Measurements from ENCODE around the gene MKLN1. TPM values are rescaled to one million over a fixed set of nuclear protein-coding genes. Genes with fewer than 3 reads are reported as not detected.

Gene MKLN1
- total RNA-seq, 2 donors from 2014 or later = 25.1 to 29.3 TPM

DNA sequence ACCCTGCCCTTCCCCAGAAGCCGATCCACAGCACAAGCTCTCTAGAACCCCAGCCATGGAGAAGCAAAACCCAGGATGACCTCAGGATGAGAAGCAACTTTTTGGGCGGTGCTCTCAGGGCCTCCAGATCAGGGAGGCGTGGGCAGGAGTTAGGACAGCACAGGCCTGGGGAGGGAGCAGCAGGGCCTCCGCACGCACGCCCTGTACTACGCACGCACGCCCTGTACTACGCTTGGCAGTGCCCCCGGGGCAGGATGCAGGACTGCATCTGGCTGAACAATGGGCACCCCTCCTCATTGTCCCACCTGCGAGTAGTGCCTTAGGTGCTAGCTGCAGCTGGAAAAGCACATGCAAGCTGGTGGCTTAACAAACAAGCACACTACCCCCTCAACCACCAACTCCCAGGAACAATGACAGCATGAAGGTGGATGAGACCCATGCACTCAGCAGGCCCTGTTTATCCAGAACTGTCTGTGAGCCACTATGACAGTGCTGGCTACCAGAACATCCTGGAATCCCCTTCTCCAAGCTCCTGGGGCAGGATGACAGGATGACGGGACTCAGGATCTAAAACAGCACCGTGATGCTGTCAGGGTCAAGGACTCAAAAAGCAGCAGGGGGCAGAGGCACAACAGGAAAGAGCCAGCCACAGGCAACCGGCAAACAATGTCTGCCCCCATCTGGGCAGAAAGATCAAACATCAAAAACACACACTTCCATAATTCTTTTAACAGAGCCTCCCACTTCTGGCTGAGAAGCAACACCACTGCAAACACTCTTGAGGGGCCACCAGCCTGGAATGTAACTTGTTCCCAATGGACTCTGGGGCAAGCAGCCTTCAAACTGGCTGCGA, 217.0 kb downstream of the MKLN1 start:
- no peaks in the 10 kb centered on the region for H3K27me3 ChIP-seq
- ATAC-seq = no peak
- TF ChIP-seq, protein P1, sequence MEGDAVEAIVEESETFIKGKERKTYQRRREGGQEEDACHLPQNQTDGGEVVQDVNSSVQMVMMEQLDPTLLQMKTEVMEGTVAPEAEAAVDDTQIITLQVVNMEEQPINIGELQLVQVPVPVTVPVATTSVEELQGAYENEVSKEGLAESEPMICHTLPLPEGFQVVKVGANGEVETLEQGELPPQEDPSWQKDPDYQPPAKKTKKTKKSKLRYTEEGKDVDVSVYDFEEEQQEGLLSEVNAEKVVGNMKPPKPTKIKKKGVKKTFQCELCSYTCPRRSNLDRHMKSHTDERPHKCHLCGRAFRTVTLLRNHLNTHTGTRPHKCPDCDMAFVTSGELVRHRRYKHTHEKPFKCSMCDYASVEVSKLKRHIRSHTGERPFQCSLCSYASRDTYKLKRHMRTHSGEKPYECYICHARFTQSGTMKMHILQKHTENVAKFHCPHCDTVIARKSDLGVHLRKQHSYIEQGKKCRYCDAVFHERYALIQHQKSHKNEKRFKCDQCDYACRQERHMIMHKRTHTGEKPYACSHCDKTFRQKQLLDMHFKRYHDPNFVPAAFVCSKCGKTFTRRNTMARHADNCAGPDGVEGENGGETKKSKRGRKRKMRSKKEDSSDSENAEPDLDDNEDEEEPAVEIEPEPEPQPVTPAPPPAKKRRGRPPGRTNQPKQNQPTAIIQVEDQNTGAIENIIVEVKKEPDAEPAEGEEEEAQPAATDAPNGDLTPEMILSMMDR (IDR thresholded peaks at IDR 0.05) = peak in 4 of 7 experiments; percentile 12 to 33 (median 19)
- no peak for TF ChIP-seq POLR2A (IDR thresholded peaks at IDR 0.05)
- H3K9me3 ChIP-seq = no peaks in the 10 kb centered on the region
- 70 to 74% methylated on average over 15 to 16 of the region's 16 CpGs for WGBS, 2 donors
- intact Hi-C loops (cut with DNase I) = no loop called here
- DNase-seq = peak in 1 of 4 donors; percentile 25
- H3K4me1 ChIP-seq = peaks cover 73% of the 10 kb centered on the region
- H3K4me3 ChIP-seq = no peak overlapping the region
- peak overlapping the region; percentile 28 to 86 (median 62) for H3K27ac ChIP-seq
- H3K36me3 ChIP-seq (replicated peaks in 1 of 2; ENCODE audit: insufficient read depth in 1 of 2, low read depth in 2 of 2) = no peaks in the 10 kb centered on the region

DNA sequence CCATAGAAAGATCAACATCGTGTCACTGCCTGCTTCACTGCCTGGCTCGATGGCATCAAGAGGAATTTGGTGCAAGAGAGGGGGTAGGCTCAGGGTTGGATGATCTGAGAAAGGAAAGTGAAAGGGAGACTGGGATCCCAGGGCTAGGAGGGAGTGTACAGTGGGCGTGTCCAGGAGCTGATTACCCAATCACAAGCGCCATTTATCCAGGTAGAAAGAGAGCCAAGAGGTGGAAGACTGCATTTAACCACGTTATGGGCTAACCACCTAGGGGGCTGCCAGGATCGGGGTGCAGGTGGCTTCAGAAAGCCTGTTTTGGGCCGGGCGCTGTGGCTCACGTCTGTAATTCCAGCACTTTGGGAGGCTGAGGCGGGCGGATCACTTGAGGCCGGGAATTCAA, 218.4 kb downstream of the MKLN1 start:
- H3K4me3 ChIP-seq = no peak overlapping the region
- intact Hi-C loops (cut with DNase I) = no loop called here
- H3K27ac ChIP-seq = peak overlapping the region; percentile 36 to 85 (median 39)
- DNase-seq = peak; percentile 58 to 75 (median 70)
- no peaks in the 10 kb centered on the region for H3K27me3 ChIP-seq
- no peaks in the 10 kb centered on the region for H3K9me3 ChIP-seq
- H3K36me3 ChIP-seq (replicated peaks in 1 of 2; ENCODE audit: insufficient read depth in 1 of 2, low read depth in 2 of 2) = no peaks in the 10 kb centered on the region
- H3K4me1 ChIP-seq = peaks cover 63% of the 10 kb centered on the region
- peak; percentile 73 for ATAC-seq
- TF ChIP-seq POLR2A (IDR thresholded peaks at IDR 0.05) = no peak
- TF ChIP-seq, protein P1 (IDR thresholded peaks at IDR 0.05) = no peak
- WGBS, 2 donors = 68 to 70% methylated on average over 12 of the region's 12 CpGs

Other genes with a start within 250 kb of the MKLN1 start
- gene PODXL, start 228.8 kb downstream of the MKLN1 start, total RNA-seq = 100 to 1,000 TPM in 1 of 2 donors, 10 to 100 TPM in 1; 36.9 to 106 TPM